Esophagus muscularis mucosa (tissue), 3 donors: ENCODE data around the gene ANKRD17.

ENCODE experiments used
- CTCF ChIP-seq, 3 experiments: fragments of 200-600 bp in 2 of 3; fragments of 450-650 bp in 1 of 3; sonication (generic) in 2 of 3; IDR thresholded peaks; one replicate each; pipeline ENCODE4 v1.5.1; 2017 to 2019; ENCODE audit warnings: antibody characterized with exemption in 3 of 3, mild to moderate bottlenecking in 2 of 3, moderate library complexity in 1 of 3
- POLR2A ChIP-seq: fragments of 450-650 bp; IDR thresholded peaks from one replicate; pipeline ENCODE4 v1.6.1; 2017; ENCODE audit warnings: antibody characterized with exemption, moderate library complexity, mild to moderate bottlenecking, low read depth

DNA sequence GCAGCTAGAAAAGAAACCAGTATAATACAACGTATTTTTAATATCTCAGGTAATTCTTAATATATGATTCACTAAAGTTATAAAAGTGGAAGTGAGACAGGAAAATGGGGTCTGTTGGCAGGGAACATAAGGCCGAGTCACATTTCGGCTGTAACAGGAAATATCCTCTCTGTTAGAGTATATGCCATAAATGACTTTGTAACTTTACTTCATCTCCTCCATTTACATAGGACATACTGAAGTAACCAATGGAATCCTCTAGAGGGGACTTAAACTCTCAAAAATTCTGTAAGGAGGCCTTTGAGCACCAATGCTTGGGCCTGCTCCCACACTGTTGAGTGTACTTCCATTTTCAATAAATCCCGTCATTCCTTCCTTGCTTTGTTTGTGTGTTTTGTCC lies 71.3 kb downstream of the ANKRD17 start:
- TF ChIP-seq CTCF (IDR thresholded peaks at IDR 0.05) (no peak), POLR2A (no peak)
